CD4-positive, alpha-beta T cell treated with Interferon alpha-2 for 1 hour (primary cell): Measurements from ENCODE around the gene ZNF438.
"Not testable (repeated sequence)": the region's sequence is repeated elsewhere in the genome, so short reads cannot be mapped to it uniquely, and the experiment has no call there.

ENCODE experiments used
- DNase-seq, 2 donors: peaks; one replicate each; pipeline ENCODE4 v3.0.0-alpha.2; 2020 to 2022

ZNF438 gene

GRCh38 chr10:30821261-30821993, 210.2 kb downstream of the ZNF438 start:
- no peak for DNase-seq

- DNase-seq, result no peak
Measured at GRCh38 chr10:30820261-30820991, 211.2 kb downstream of the ZNF438 start.

- DNase-seq, result no peak
Measured at GRCh38 chr10:30819341-30820181, 212.1 kb downstream of the ZNF438 start.

- no peak for DNase-seq
Measured at GRCh38 chr10:30818854-30819253, 212.8 kb downstream of the ZNF438 start.

- DNase-seq, result peak in 1 of 2 donors; percentile 5
Measured at GRCh38 chr10:30818010-30818660, 213.5 kb downstream of the ZNF438 start.

- no peak for DNase-seq
Measured at GRCh38 chr10:30817541-30817940, 214.1 kb downstream of the ZNF438 start.

GRCh38 chr10:30816820-30817171, 214.9 kb downstream of the ZNF438 start:
- no peak for DNase-seq

- no peak for DNase-seq
Measured at GRCh38 chr10:30816159-30816819, 215.4 kb downstream of the ZNF438 start.

GRCh38 chr10:30813872-30814481, 217.7 kb downstream of the ZNF438 start:
- no peak for DNase-seq

- DNase-seq, result no peak
Measured at GRCh38 chr10:30812018-30812851, 219.4 kb downstream of the ZNF438 start.

GRCh38 chr10:30811276-30812017, 220.2 kb downstream of the ZNF438 start:
- no peak for DNase-seq

GRCh38 chr10:30810416-30810815, 221.2 kb downstream of the ZNF438 start:
- no peak for DNase-seq

GRCh38 chr10:30806850-30807249, 224.8 kb downstream of the ZNF438 start:
- DNase-seq, result no peak

- DNase-seq, result no peak
Measured at GRCh38 chr10:30805061-30805460, 226.6 kb downstream of the ZNF438 start.

GRCh38 chr10:30804478-30805055, 227.1 kb downstream of the ZNF438 start:
- no peak for DNase-seq

- DNase-seq, result no peak
Measured at GRCh38 chr10:30803892-30804322, 227.8 kb downstream of the ZNF438 start.

GRCh38 chr10:30803058-30803457, 228.6 kb downstream of the ZNF438 start:
- DNase-seq, result no peak

GRCh38 chr10:30800368-30800767, 231.3 kb downstream of the ZNF438 start:
- no peak for DNase-seq

GRCh38 chr10:30798646-30799185, 232.9 kb downstream of the ZNF438 start:
- no peak for DNase-seq

- not testable (repeated sequence) for DNase-seq
Measured at GRCh38 chr10:30795024-30795423, 236.6 kb downstream of the ZNF438 start.
